ENCODE measurements around the gene UBC.
"Not testable (repeated sequence)": the region's sequence is repeated elsewhere in the genome, so short reads cannot be mapped to it uniquely, and the experiment has no call there.

UBC gene

DNA sequence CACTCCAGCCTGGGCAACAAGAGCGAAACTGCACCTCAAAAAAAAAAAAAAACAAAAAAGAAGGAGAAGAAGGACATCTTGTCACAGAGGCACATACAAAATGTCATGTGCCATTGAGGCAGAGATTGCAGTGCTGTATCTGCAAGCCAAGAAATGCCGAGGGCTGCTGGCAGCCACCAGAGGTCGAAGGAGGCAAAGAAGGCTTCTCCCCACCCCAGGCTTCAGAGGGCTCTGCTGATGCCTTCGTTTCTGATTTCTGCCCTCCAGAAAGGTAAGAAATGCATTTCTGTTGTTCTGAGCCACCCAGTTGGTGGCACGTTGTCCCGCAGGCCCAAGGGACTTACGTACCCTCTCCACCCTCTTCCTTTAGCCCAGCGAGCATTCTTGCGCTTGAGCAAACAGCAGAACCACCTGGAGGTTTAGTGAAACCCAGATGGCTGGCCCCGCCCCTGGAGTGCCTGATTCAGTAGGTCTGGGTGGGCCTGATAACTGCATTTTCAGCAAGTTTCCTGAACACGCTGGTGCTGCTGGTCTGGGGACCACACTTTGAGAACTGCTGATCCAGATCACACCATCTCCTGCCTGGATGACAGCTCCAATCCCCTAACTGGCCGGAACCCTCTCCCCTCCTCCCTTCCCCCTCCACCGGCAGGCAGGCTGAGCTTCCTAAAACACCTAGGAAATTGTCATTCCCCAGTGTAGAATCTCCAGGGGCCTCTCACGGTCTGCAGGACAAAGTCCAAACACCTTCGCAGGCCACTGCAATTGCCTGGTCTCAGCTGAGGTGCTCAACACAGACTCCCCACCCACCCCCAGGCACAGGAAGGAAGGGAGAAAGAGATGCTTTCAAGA lies 29.6 kb downstream of the UBC start:
- no peak for DNase-seq (ENCODE audit: low read depth in 2 of 2)

- DNase-seq (ENCODE audit: low read depth in 2 of 2), result no peak
Observed at GRCh38 chr12:124883263-124884130, 31.0 kb downstream of the UBC start.

DNA sequence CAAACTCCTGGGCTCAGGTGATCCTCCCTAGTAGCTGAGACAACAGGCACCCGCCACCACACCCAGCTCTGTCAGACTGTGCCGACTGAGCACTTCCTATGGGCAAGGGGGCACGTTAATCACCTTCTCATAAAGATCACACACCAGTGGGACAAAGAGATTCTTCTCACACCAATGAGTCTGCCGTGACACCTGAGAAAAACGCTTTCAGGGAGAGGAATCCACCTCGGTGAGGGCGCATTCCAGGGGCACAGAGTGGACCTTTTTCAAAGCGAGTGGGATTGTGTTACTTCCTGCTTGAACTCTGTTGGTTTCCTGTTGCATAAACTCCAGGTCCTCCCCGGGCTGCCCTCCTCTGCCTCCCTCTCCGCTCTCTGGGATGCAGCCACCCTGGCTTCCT lies 33.3 kb downstream of the UBC start:
- DNase-seq (ENCODE audit: low read depth in 2 of 2), result no peak

DNA sequence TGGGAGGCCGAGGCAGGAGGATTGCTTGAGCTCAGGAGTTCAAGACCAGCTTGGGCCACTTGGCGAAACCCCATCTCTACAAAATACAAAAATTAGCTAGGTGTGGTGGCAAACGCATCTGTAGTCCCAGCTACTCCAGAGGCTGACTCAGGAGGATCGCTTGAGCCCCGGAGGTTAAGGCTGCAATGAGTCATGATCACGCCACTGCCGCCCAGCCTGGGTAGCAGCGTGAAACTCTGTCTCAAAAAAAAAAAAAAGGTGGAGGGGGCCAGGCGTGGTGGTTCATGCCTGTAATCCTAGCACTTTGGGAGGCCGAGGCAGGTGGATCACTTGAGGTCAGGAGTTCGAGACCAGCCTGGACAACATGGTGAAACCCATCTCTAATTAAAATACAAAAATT lies 34.1 kb downstream of the UBC start:
- not testable (repeated sequence) for DNase-seq (ENCODE audit: low read depth in 2 of 2)

DNA sequence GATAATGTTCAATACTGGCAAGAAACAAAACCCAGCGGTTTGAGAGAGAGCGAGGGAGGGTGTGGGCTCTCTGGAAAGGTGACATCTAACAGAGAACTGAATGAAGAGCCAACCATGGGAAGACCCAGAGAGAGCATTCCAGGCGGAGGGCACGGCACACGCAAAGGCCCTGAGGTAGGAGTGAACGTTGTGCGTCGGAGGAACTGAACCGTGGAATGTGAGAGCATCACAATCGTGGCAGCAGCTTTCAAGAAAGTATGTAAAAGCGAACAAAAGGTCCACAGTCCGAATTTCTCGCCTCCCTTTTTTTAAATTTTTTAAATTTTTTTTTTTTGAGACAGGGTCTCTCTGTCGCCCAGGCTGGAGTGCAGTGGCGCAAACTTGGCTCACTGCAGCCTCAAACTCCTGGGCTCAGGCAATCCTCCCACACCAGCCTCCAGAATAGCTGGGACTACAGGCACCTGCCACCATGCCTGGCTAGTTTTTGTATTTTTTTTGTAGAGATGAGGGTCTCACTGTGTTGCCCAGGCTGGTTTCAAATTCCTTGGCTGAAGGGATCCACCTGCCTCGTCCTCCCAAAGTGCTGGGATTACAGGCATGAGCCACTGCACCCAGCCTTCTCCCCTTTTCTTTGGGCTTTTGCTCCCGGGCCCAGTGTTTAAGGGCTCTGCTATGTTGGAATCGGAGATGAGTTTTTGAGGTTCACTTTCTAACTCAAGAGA lies 35.5 kb downstream of the UBC start:
- DNase-seq (ENCODE audit: low read depth in 2 of 2), result no peak

DNA sequence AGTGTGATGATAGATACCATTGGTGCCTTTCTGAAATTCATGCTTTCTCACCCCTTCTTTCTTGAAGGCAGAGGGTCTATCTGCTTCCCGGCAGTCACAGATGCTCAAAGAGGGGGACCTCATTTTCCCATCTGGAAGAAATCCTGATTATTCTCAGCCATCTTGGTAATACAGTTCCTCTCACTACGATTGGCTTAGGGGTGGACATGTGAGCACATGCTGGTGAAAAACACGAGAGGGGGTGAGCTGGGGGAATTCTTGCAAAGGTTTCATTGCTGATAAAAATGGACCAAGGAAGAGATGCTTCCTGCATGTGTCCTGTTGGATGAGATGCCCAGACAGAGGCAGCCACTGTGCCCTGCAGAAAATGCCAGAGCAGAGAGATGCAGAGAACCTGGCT lies 37.0 kb downstream of the UBC start:
- DNase-seq (ENCODE audit: low read depth in 2 of 2), result no peak

DNA sequence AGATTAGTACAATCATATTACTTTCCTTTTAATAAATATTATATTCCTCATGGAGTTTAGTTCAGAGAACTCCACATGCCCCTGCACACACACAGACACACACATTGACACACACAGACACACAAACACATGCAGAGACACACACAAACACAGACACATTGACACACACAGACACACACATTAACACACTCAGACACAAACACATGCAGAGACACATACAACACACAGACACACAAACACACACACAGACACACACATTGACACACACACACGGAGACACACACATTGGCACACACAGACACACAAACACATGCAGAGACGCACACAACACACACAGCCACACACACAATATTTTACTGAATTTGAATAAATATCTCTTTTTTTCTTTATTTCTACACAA lies 38.3 kb downstream of the UBC start:
- no peak for DNase-seq (ENCODE audit: low read depth in 2 of 2)

- DNase-seq (ENCODE audit: low read depth in 2 of 2), result no peak
Observed at GRCh38 chr12:124875803-124876132, 38.7 kb downstream of the UBC start.

- DNase-seq (ENCODE audit: low read depth in 2 of 2), result no peak
Observed at GRCh38 chr12:124874988-124875802, 39.3 kb downstream of the UBC start.

DNA sequence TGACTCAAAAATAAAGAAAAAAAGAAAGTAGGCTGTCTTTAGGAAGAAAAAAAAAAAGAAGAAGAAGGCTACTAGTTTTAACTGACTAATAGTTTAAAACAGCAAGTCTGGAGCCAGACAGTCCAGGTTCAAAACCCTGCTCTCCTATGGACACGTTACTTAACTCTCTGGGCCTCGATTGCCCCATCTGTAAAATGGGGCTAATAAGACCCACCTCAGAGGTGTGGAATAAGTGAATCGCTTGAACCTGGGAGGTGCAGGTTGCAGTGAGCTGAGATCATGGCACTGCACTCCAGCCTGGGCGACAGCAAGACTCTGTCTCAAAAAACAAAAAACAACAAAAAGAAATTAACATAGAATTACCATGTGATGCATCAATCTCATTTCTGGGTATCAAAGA lies 40.3 kb downstream of the UBC start:
- no peak for DNase-seq (ENCODE audit: low read depth in 2 of 2)

DNA sequence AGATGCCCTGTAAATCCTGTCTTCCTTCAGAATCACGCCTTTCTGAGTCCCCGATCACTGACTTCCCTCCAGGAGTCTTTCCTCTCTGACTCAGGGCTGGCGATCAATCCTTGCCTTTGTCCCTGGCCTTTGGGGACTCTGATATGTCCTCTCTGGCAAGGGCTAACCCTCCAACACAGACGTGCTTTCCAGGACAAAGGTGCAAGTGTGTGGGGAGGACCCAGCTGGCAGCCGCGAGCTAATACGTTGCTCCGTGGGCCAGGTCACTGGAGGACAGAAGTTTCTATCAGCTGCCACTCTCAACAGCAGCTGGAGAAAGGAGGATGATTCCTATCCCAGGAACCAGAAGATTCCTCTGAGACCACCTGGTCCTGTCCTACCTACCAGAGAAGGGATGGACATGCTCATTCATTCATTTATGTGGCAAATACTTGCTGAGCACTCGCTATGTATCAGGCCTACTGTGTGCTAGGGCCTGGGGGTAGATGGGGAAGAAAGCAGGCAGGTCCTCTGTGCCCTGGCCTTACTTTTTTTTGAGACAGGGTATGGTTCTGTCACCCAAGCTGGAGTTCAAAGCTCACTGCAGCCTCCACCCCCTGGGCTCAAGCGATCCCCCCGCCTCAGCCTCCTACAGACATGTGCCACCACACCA lies 42.3 kb downstream of the UBC start:
- no peak for DNase-seq (ENCODE audit: low read depth in 2 of 2)

GRCh38 chr12:124871297-124871696 lies 43.2 kb downstream of the UBC start:
- DNase-seq (ENCODE audit: low read depth in 2 of 2), result no peak

GRCh38 chr12:124870515-124870914 lies 43.9 kb downstream of the UBC start:
- no peak for DNase-seq (ENCODE audit: low read depth in 2 of 2)

DNA sequence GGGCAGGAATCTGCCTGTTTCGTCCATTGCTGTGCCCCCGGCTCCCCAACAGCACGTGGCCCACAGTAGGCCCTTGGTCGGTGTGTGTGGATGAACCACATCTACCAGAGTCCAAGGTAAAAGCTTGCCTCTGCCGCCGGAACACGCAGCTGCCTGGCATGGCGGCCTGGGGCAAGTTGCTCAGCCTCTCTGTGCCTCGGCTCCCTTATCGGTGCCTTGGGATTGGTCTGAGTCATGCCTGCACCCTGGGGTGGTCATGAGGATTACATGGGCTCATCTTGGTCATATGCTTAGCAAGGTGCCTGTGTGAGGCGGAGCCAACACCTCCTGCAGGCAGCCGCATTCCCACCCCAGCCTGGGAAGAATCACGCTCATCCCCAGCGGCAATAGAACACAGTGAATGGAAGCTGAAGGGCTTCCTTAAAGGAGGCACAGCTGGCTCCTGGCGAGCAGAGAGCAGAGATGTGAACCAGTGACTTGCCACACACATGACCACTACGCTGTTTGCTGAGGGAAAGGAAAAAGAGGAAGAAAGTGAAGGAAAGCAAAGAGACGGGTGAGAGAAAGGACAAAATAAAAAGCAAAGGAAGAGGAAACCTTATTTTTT lies 45.3 kb downstream of the UBC start:
- no peak for DNase-seq (ENCODE audit: low read depth in 2 of 2)

DNA sequence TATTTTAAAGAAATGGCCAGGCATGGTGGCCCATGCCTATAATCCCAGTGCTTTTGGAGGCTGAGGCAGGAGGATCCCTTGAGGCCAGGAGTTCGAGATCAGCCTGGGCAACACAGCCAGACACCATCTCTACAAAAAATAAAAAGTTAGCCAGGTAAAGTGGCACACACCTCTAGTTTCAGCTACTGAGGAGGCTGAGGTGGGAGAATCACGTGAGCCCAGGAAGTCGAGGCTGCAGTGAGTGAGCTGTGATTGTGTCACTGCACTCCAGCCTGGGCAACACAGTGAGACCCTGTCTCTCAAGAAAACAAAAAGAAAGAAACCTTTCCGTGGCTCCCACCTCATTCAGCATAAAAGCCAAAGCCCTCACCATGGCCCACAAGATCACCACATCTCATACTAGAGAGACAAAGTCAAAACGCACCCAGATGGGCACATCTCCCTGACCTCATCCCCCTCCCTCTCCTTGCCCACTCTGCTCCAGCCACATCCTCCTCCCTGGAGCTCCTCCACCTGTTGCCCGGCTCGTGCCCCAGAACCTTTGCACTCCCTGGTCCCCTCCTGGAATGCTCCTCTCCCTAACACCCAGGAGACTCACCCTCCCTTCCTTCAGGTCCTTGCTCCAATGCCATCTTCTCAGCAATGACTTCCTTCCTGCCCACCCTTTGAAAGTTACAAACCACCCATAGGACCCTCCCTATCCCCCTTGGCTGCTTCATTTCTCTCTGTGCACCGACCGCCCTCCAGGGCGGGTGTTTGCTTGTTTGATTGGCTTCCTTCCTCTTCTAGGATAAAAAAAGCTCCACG lies 46.0 kb downstream of the UBC start:
- DNase-seq (ENCODE audit: low read depth in 2 of 2), result no peak

DNA sequence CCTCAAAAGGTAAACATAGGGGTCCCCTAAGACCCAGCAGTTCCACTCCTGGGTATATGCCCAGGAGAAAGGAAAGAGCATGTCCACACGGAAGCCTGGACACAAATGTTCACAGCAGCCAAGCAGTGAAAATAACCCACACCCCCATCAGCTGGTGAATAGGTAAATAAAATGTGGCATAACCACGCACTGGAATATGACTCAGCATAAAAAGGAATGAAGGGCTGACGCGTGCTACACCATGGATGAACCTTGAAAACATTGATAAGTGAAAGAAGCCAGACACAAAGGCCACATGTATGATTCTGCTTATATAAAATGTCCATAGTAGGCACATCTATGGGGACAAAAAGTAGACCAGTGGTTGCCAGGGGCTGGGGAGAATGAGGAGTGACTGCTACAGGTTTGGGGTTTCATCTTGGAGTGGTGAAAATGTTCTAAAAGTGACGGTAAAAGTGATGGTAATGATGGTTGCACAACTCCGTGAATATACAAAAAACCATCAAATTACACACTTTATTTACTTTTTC lies 47.0 kb downstream of the UBC start:
- DNase-seq (ENCODE audit: low read depth in 2 of 2), result no peak

GRCh38 chr12:124866883-124867400 lies 47.5 kb downstream of the UBC start:
- no peak for DNase-seq (ENCODE audit: low read depth in 2 of 2)

GRCh38 chr12:124866195-124866882 lies 48.1 kb downstream of the UBC start:
- DNase-seq (ENCODE audit: low read depth in 2 of 2), result no peak

- DNase-seq (ENCODE audit: low read depth in 2 of 2), result no peak
Observed at GRCh38 chr12:124865728-124866127, 48.7 kb downstream of the UBC start.
